Measurements from ENCODE around the gene RIT2.

The RIT2 gene

GRCh38 chr18:42882122-42882521, 233.4 kb downstream of the RIT2 start:
- ChIA-PET CTCF (no interaction called here), POLR2A (no interaction called here)
- no peak for TF ChIP-seq CTCF (IDR thresholded peaks at IDR 0.05; ENCODE audit: control extremely low read depth, extremely low read depth, low read depth, missing control alignments)
- DNase-seq (ENCODE audit: extremely low spot score), result no peak

DNA sequence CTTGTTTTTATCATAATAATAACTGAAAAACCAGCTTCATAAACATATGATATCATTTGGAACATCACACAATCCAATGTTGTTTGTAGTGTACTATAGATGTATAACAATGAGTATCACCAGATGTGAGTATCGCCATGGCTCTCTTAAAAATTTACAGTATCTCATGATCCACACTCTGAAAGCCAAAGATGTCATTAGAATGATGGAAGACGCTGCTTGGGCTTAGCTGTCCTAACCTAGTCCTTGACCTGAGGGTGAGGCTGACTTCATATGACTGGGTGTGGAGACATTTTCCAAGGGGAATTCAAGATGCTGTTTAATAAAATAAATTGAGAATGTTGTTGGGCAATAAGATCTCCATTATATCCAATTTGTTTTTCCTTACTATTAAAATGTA, 242.6 kb downstream of the RIT2 start:
- DNase-seq (ENCODE audit: extremely low spot score), result no peak
- POLR2A ChIA-PET, result no interaction called here
- TF ChIP-seq CTCF (IDR thresholded peaks at IDR 0.05; ENCODE audit: control extremely low read depth, extremely low read depth, low read depth, missing control alignments), result no peak
- CTCF ChIA-PET, result no interaction called here

DNA sequence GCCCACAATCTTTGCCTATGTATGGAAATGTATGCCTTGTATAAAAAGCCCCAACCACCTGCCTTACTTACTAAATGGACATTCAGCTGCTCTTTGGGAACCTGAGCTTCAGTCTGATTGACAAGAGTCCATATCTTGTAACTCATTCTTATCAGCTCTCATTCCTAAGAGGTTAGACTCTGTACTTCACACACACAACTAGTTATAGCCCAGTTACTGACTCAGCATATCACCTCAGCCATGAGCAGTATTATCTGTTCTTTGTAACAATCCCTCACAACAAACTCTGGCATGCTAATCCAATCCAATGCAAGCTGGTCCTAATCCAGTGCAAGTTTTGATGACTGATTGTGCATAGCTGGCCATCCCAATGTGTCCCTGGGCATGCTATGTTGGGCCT, 250.6 kb downstream of the RIT2 start:
- ChIA-PET POLR2A (no interaction called here), CTCF (interaction anchor here (0.8 to 3.6 kb wide), 3 partner anchors 10 to 151 kb away, joined by 3 to 9 read pairs (median 3); no protein-coding TSS in a partner anchor)
- TF ChIP-seq CTCF (IDR thresholded peaks at IDR 0.05; ENCODE audit: control extremely low read depth, extremely low read depth, low read depth, missing control alignments), result no peak
- no peak for DNase-seq (ENCODE audit: extremely low spot score)

- no peak for TF ChIP-seq CTCF (IDR thresholded peaks at IDR 0.05; ENCODE audit: control extremely low read depth, extremely low read depth, low read depth, missing control alignments)
- no peak for DNase-seq (ENCODE audit: extremely low spot score)
- CTCF ChIA-PET, result no interaction called here
- POLR2A ChIA-PET, result no interaction called here
Observed at GRCh38 chr18:42861271-42861670, 254.2 kb downstream of the RIT2 start.

DNA sequence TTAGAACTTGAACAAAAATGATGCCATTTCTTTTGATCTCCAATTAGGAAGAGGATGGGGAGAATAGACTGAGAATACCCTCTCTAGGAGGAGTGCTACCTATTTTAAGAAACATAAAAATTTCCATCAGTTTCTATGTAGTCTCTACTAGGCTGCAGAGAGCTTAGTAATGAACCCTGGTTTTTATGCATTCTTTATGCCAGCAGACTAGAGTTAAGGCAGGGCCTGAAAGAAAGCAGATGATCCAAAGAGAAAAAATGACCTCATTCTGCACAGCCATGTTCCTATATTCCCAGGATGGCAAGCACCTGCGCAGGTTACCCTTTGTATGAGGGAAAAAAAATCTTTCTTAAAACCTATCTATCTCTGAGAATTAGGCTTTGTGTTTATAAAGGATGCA, 254.9 kb downstream of the RIT2 start:
- TF ChIP-seq CTCF (IDR thresholded peaks at IDR 0.05; ENCODE audit: control extremely low read depth, extremely low read depth, low read depth, missing control alignments), result no peak
- ChIA-PET POLR2A (no interaction called here), CTCF (interaction anchor here (1.1 kb wide), 1 partner anchor 13 kb away, joined by 3 read pairs; no protein-coding TSS in a partner anchor)
- no peak for DNase-seq (ENCODE audit: extremely low spot score)

DNA sequence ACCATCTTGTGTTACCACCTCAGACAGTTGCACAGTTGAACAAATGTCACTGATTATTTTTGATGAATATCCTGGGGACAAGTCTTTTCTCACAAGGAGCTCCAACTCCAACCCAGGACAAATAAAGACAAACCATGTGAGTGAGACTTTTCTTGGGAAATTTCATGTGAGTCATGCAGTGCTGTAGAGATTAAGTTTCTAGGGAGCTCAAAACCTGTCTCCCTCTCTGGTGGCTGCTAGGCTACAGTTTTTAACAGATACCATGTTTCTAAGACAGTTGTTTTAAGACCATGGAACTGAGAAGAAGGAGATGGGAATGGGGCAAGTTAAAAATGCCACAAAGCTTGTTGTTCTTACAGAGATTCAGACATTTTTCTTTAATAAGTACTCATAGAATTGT, 255.5 kb downstream of the RIT2 start:
- DNase-seq (ENCODE audit: extremely low spot score), result no peak
- no peak for TF ChIP-seq CTCF (IDR thresholded peaks at IDR 0.05; ENCODE audit: control extremely low read depth, extremely low read depth, low read depth, missing control alignments)
- ChIA-PET CTCF (interaction anchor here (1.1 kb wide), 1 partner anchor 12 kb away, joined by 3 read pairs; no protein-coding TSS in a partner anchor), POLR2A (no interaction called here)

DNA sequence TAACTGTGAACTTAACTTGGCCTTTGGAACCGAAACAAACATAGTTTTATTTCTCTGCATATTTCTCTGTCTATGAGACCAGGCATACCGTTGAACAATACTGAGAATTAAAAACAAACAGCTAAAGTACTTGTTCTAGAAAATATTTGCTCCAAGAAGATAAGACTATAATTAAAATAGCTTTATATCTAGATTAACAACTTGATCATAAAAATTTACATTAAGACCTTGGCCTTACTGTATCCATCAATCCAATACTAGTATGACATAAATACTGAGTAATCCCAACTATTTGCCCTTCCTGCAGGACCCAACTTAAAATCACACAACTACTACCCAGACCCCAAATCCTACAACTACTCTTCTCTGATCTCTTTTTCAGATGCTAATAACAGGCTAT, 260.9 kb downstream of the RIT2 start:
- POLR2A ChIA-PET, result no interaction called here
- no peak for DNase-seq (ENCODE audit: extremely low spot score)
- CTCF ChIA-PET, result interaction anchor here (2.1 to 2.2 kb wide), 2 partner anchors 11 to 16 kb away, joined by 5 to 9 read pairs; no protein-coding TSS in a partner anchor
- no peak for TF ChIP-seq CTCF (IDR thresholded peaks at IDR 0.05; ENCODE audit: control extremely low read depth, extremely low read depth, low read depth, missing control alignments)

All from GM10248 (cell line).